H9 (cell line): Measurements from ENCODE around the gene PDE4B. TPM values are rescaled to one million over a fixed set of nuclear protein-coding genes. Genes with fewer than 3 reads are reported as not detected.

Experiments used
- DNase-seq: peaks from one replicate; pipeline ENCODE4 v3.0.0-alpha.2; 2017
- H2AFZ ChIP-seq: one replicate; pipeline ENCODE4 v1.6.1; 2013; ENCODE audit warnings: mild to moderate bottlenecking, low read length, control low read depth, moderate library complexity
- H2AK5ac ChIP-seq: 2 replicates; pipeline ENCODE4 v1.6.1; 2013; ENCODE audit warnings: low read length, control low read depth, mixed read lengths; ENCODE audit not compliant: insufficient read length
- H2BK120ac ChIP-seq: one replicate; pipeline ENCODE4 v1.6.1; 2013; ENCODE audit warnings: low read depth, mild to moderate bottlenecking, low read length, control low read depth, inconsistent platforms; ENCODE audit not compliant: poor library complexity, severe bottlenecking
- H2BK12ac ChIP-seq: 2 replicates; pipeline ENCODE4 v1.6.1; 2013; ENCODE audit warnings: low read length, control low read depth, mixed read lengths, low read depth; ENCODE audit not compliant: insufficient read length
- H2BK15ac ChIP-seq: 2 replicates; pipeline ENCODE4 v1.6.1; 2013; ENCODE audit warnings: low read depth, low read length, control low read depth
- H2BK20ac ChIP-seq: one replicate; pipeline ENCODE4 v1.6.1; 2013; ENCODE audit warnings: low read depth, mild to moderate bottlenecking, low read length, control low read depth, inconsistent platforms; ENCODE audit not compliant: poor library complexity, severe bottlenecking
- H2BK5ac ChIP-seq: 2 replicates; pipeline ENCODE4 v1.6.1; 2013; ENCODE audit warnings: low read length, control low read depth, mixed read lengths; ENCODE audit not compliant: insufficient read length
- H3K14ac ChIP-seq: 2 replicates; pipeline ENCODE4 v1.6.1; 2013; ENCODE audit warnings: low read length, control low read depth; ENCODE audit not compliant: insufficient read depth
- H3K18ac ChIP-seq: 2 replicates; pipeline ENCODE4 v1.6.1; 2013; ENCODE audit warnings: low read depth, mild to moderate bottlenecking, mixed read lengths, low read length, control low read depth; ENCODE audit not compliant: insufficient read length
- H3K23ac ChIP-seq: 2 replicates; pipeline ENCODE4 v1.6.1; 2013; ENCODE audit warnings: low read length, control low read depth, mixed read lengths, low read depth; ENCODE audit not compliant: insufficient read length
- H3K23me2 ChIP-seq: 2 replicates; pipeline ENCODE4 v1.6.1; 2013; ENCODE audit warnings: low read depth, mild to moderate bottlenecking, mixed read lengths, low read length, control low read depth; ENCODE audit not compliant: insufficient read length, poor library complexity, severe bottlenecking
- H3K27ac ChIP-seq: 2 replicates; pipeline ENCODE4 v1.5.1; 2013; ENCODE audit warnings: low read length, control low read depth, mixed read lengths, low read depth; ENCODE audit not compliant: insufficient read length
- H3K27me3 ChIP-seq: 2 replicates; pipeline ENCODE4 v1.6.1; 2013; ENCODE audit warnings: low read length, control low read depth, inconsistent platforms; ENCODE audit not compliant: insufficient read depth
- H3K4ac ChIP-seq: 2 replicates; pipeline ENCODE4 v1.6.1; 2013; ENCODE audit warnings: low read depth, mild to moderate bottlenecking, control low read depth, inconsistent platforms, low read length, moderate library complexity
- H3K4me1 ChIP-seq: 2 replicates; pipeline ENCODE4 v1.6.1; 2013; ENCODE audit warnings: low read length, control low read depth, inconsistent platforms; ENCODE audit not compliant: insufficient read depth
- H3K4me2 ChIP-seq: 2 replicates; pipeline ENCODE4 v1.6.1; 2013; ENCODE audit warnings: low read length, control low read depth, mixed read lengths; ENCODE audit not compliant: insufficient read length, insufficient read depth
- H3K56ac ChIP-seq: 2 replicates; pipeline ENCODE4 v1.6.1; 2013; ENCODE audit warnings: low read depth, mild to moderate bottlenecking, mixed read lengths, low read length, control low read depth; ENCODE audit not compliant: insufficient read length
- H3K79me1 ChIP-seq: 2 replicates; pipeline ENCODE4 v1.6.1; 2013; ENCODE audit warnings: low read depth, mild to moderate bottlenecking, moderate library complexity, low read length, control low read depth, inconsistent platforms; ENCODE audit not compliant: insufficient read depth, poor library complexity, severe bottlenecking
- H3K79me2 ChIP-seq: 2 replicates; pipeline ENCODE4 v1.6.1; 2013; ENCODE audit warnings: low read length, control low read depth, inconsistent platforms; ENCODE audit not compliant: insufficient read depth
- H3K9ac ChIP-seq: 2 replicates; pipeline ENCODE4 v1.6.1; 2013; ENCODE audit warnings: low read length, control low read depth, mixed read lengths; ENCODE audit not compliant: insufficient read length; ENCODE audit errors: extremely low read depth
- H3K9me3 ChIP-seq: one replicate; pipeline ENCODE4 v1.6.1; 2013; ENCODE audit warnings: low read depth, low read length, inconsistent platforms; ENCODE audit not compliant: control insufficient read depth
- H3T11ph ChIP-seq: one replicate; pipeline ENCODE4 v1.6.1; 2013; ENCODE audit warnings: mild to moderate bottlenecking, low read length, control low read depth, inconsistent platforms
- H4K20me1 ChIP-seq: one replicate; pipeline ENCODE4 v1.6.1; 2013; ENCODE audit not compliant: control insufficient read depth, insufficient read length, insufficient read depth
- H4K5ac ChIP-seq: 2 replicates; pipeline ENCODE4 v1.6.1; 2013; ENCODE audit warnings: low read depth, mild to moderate bottlenecking, mixed read lengths, low read length, control low read depth; ENCODE audit not compliant: insufficient read length
- H4K8ac ChIP-seq: replicated peaks from 2 replicates; pipeline ENCODE4 v1.6.1; 2013; ENCODE audit warnings: low read length, control low read depth, mixed read lengths, low read depth; ENCODE audit not compliant: insufficient read length
- H4K91ac ChIP-seq: 2 replicates; pipeline ENCODE4 v1.6.1; 2013; ENCODE audit warnings: low read depth, mild to moderate bottlenecking, moderate library complexity, mixed read lengths, low read length, control low read depth; ENCODE audit not compliant: insufficient read length
- H3K27ac Mint-ChIP-seq, 3 experiments: 2 replicates in 2 of 3; 3 replicates in 1 of 3; pipeline ENCODE4 v1.8.0; 2020 to 2021; ENCODE audit warnings: mixed read lengths in 3 of 3, mild to moderate bottlenecking in 1 of 3, moderate library complexity in 1 of 3
- H3K27me3 Mint-ChIP-seq: 2 replicates; pipeline ENCODE4 v1.8.0; 2021; ENCODE audit warnings: low read depth, mild to moderate bottlenecking, moderate library complexity, mixed read lengths
- H3K36me3 Mint-ChIP-seq, 3 experiments: 2 replicates in 2 of 3; 3 replicates in 1 of 3; pipeline ENCODE4 v1.8.0; 2020 to 2021; ENCODE audit warnings: low read depth in 3 of 3, mixed read lengths in 3 of 3; ENCODE audit not compliant: insufficient read depth in 1 of 3
- H3K4me1 Mint-ChIP-seq, 2 experiments: 2 replicates each; pipeline ENCODE4 v1.8.0; 2020; ENCODE audit warnings: mixed read lengths in 2 of 2
- H3K4me3 Mint-ChIP-seq, 2 experiments: 2 replicates in 1 of 2; 3 replicates in 1 of 2; pipeline ENCODE4 v1.8.0; 2020 to 2021; ENCODE audit warnings: mild to moderate bottlenecking in 2 of 2, mixed read lengths in 2 of 2, moderate library complexity in 1 of 2
- H3K9me3 Mint-ChIP-seq, 2 experiments: 2 replicates in 1 of 2; 3 replicates in 1 of 2; pipeline ENCODE4 v1.8.0; 2020; ENCODE audit warnings: mild to moderate bottlenecking in 2 of 2, mixed read lengths in 2 of 2, moderate library complexity in 1 of 2
- WGBS: extraction: QIAGEN DNeasy Blood & Tissue Kit; methylation state at CpG from one replicate; pipeline ENCODE4 v1.1.7; 2013; ENCODE audit warnings: missing lambda C conversion rate, low lambda C conversion rate, mixed read lengths; ENCODE audit not compliant: insufficient read length; ENCODE audit errors: extremely low coverage; 5-methylcytosine and 5-hydroxymethylcytosine counted together
- total RNA-seq: library from RNA; stranded (reverse); gene quantifications from 2 replicates; pipeline ENCODE4 v1.2.1, GENCODE V29; 2021
- TF ChIP-seq, protein P1 (sequence below): fragments of 200-600 bp; sonication (generic); conservative IDR thresholded peaks from 3 replicates; pipeline ENCODE4 v1.8.0; 2021; ENCODE audit warnings: antibody characterized with exemption, mild to moderate bottlenecking

The PDE4B gene
- total RNA-seq, 1 experiment from 2014 or later: 19.8 TPM

DNA sequence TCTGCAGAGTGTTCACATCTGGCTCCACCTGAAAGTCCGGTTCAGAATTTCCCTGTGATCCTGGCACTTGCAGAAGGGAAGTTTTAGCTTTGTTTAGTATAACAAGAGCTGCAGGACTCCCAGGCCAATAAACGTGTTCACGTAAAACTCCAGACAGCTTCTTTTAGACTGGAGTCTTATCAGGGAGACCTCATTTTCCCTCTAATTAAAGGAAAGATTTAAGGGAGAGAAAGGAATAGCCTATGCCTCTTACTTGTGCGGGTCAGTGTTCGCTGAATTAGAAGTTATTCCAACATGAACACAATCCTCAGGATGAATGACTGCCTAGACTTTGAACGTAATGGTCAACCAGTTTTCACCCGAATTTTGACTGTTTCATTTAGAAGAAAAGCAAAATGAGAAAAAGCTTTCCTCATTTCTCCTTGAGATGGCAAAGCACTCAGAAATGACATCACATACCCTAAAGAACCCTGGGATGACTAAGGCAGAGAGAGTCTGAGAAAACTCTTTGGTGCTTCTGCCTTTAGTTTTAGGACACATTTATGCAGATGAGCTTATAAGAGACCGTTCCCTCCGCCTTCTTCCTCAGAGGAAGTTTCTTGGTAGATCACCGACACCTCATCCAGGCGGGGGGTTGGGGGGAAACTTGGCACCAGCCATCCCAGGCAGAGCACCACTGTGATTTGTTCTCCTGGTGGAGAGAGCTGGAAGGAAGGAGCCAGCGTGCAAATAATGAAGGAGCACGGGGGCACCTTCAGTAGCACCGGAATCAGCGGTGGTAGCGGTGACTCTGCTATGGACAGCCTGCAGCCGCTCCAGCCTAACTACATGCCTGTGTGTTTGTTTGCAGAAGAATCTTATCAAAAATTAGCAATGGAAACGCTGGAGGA lies 539.2 kb downstream of the PDE4B start:
- Histone ChIP-seq H3K4ac (no peak overlapping the region), H3K9me3 (no peaks in the 10 kb centered on the region), H3K18ac (no peak overlapping the region), H3K23ac (no peak overlapping the region), H3K79me1 (no peaks in the 10 kb centered on the region), H2BK12ac (no peak overlapping the region), H4K8ac (no peak overlapping the region), H3K27ac (no peak overlapping the region), H2AFZ (peak overlapping the region; percentile 50), H3K23me2 (peaks cover 3% of the 10 kb centered on the region), H3T11ph (no peak overlapping the region), H3K27me3 (no peaks in the 10 kb centered on the region), H2BK20ac (no peak overlapping the region), H3K9ac (peak overlapping the region; percentile 69), H2BK5ac (no peak overlapping the region), H3K4me2 (peak overlapping the region; percentile 75), H3K79me2 (peaks cover 6% of the 10 kb centered on the region; the same call in 1 of the 2 replicates), H3K14ac (0 out of 2 replicates have a peak overlapping the region, but pooled peaks have one; percentile 1), H2AK5ac (no peak overlapping the region), H2BK120ac (no peak overlapping the region), H4K20me1 (no peaks in the 10 kb centered on the region), H3K4me1 (peaks cover 11% of the 10 kb centered on the region; the same call in 1 of the 2 replicates), H4K5ac (no peak overlapping the region), H2BK15ac (no peak overlapping the region), H3K56ac (no peak overlapping the region), H4K91ac (no peak overlapping the region)
- TF ChIP-seq, protein P1, sequence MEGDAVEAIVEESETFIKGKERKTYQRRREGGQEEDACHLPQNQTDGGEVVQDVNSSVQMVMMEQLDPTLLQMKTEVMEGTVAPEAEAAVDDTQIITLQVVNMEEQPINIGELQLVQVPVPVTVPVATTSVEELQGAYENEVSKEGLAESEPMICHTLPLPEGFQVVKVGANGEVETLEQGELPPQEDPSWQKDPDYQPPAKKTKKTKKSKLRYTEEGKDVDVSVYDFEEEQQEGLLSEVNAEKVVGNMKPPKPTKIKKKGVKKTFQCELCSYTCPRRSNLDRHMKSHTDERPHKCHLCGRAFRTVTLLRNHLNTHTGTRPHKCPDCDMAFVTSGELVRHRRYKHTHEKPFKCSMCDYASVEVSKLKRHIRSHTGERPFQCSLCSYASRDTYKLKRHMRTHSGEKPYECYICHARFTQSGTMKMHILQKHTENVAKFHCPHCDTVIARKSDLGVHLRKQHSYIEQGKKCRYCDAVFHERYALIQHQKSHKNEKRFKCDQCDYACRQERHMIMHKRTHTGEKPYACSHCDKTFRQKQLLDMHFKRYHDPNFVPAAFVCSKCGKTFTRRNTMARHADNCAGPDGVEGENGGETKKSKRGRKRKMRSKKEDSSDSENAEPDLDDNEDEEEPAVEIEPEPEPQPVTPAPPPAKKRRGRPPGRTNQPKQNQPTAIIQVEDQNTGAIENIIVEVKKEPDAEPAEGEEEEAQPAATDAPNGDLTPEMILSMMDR: peak; percentile 53; the same call in 2 of the 3 replicates
- Mint-ChIP-seq H3K27ac (peak overlapping the region in 1 of 3 experiments; percentile 89; a peak in 2 of 7 replicates), H3K4me1 (peaks cover 54 to 56% of the 10 kb centered on the region in 2 experiments), H3K27me3 (no peaks in the 10 kb centered on the region), H3K9me3 (no peaks in the 10 kb centered on the region), H3K36me3 (no peaks in the 10 kb centered on the region), H3K4me3 (peak overlapping the region; percentile 81 to 82)
- WGBS: no CpG with 5 or more reads among the region's 18 CpGs
- DNase-seq: peak; percentile 75
